Stimulated activated CD4-positive, alpha-beta T cell treated with anti-CD3 and anti-CD28 coated beads, Interleukin-2, amount 100 ng/mL, for 4 hours (primary cell): ENCODE results near the gene KRCC1.

Source experiments
- DNase-seq: peaks from one replicate; pipeline ENCODE4 v3.0.0-alpha.2; 2020; ENCODE audit warnings: low read depth

KRCC1 gene

GRCh38 chr2:88055371-88056128 is at the start of gene KRCC1:
Gene KRCC1 (minus strand): TSS chr2:88055783. CDS start chr2:88028563, 27,220 bp downstream.
- peak; percentile 92 for DNase-seq

GRCh38 chr2:88100489-88100858 is 44.9 kb upstream of the KRCC1 start:
- no peak for DNase-seq

- DNase-seq = no peak
Observed at GRCh38 chr2:88099798-88100488, 44.4 kb upstream of the KRCC1 start.

GRCh38 chr2:88098558-88098900 is 42.9 kb upstream of the KRCC1 start:
- DNase-seq = no peak

- no peak for DNase-seq
Observed at GRCh38 chr2:88097891-88098557, 42.4 kb upstream of the KRCC1 start.

GRCh38 chr2:88097192-88097591 is 41.6 kb upstream of the KRCC1 start:
- no peak for DNase-seq

- no peak for DNase-seq
Observed at GRCh38 chr2:88096708-88097107, 41.1 kb upstream of the KRCC1 start.

- DNase-seq = no peak
Observed at GRCh38 chr2:88095022-88095421, 39.4 kb upstream of the KRCC1 start.

GRCh38 chr2:88092773-88093172 is 37.2 kb upstream of the KRCC1 start:
- DNase-seq = no peak

- no peak for DNase-seq
Observed at GRCh38 chr2:88091943-88092342, 36.4 kb upstream of the KRCC1 start.

- DNase-seq = peak; percentile 72
Observed at GRCh38 chr2:88090446-88091283, 35.1 kb upstream of the KRCC1 start.

- DNase-seq = no peak
Observed at GRCh38 chr2:88088999-88089398, 33.4 kb upstream of the KRCC1 start.

GRCh38 chr2:88087763-88088162 is 32.2 kb upstream of the KRCC1 start:
- DNase-seq = no peak

- DNase-seq = no peak
Observed at GRCh38 chr2:88087073-88087472, 31.5 kb upstream of the KRCC1 start.

GRCh38 chr2:88086401-88086800 is 30.8 kb upstream of the KRCC1 start:
- DNase-seq = no peak

GRCh38 chr2:88085602-88086001 is 30.0 kb upstream of the KRCC1 start:
- DNase-seq = no peak

- DNase-seq = no peak
Observed at GRCh38 chr2:88085099-88085498, 29.5 kb upstream of the KRCC1 start.

- DNase-seq = no peak
Observed at GRCh38 chr2:88082781-88083180, 27.2 kb upstream of the KRCC1 start.

- no peak for DNase-seq
Observed at GRCh38 chr2:88081924-88082608, 26.5 kb upstream of the KRCC1 start.

- DNase-seq = no peak
Observed at GRCh38 chr2:88080545-88080944, 25.0 kb upstream of the KRCC1 start.

- DNase-seq = no peak
Observed at GRCh38 chr2:88078643-88079172, 23.1 kb upstream of the KRCC1 start.
